IMR-90 (cell line): ENCODE measurements around the gene SRGAP3.

Source experiments
- BHLHE40 ChIP-seq: fragments of 150-350 bp; IDR thresholded peaks from 2 replicates; pipeline ENCODE4 v1.6.1; 2016; ENCODE audit warnings: mild to moderate bottlenecking, low read depth, low read length
- CEBPB ChIP-seq: IDR thresholded peaks from 2 replicates; pipeline ENCODE4 v1.6.1; 2012; ENCODE audit warnings: low read depth, low read length, improper control_type of control experiment
- CHD1 ChIP-seq: IDR thresholded peaks from 2 replicates; pipeline ENCODE4 v1.6.1; 2012; ENCODE audit warnings: low read depth, low read length, improper control_type of control experiment
- CTCF ChIP-seq: conservative IDR thresholded peaks from 2 replicates; pipeline ENCODE4 v1.5.1; 2012; ENCODE audit warnings: mild to moderate bottlenecking, low read depth, low read length, improper control_type of control experiment
- ELK1 ChIP-seq: fragments of 150-350 bp; IDR thresholded peaks from 2 replicates; pipeline ENCODE4 v1.6.1; 2016; ENCODE audit warnings: low read depth, mild to moderate bottlenecking, low read length, moderate library complexity, borderline replicate concordance
- FOS ChIP-seq: fragments of 150-350 bp; IDR thresholded peaks from 2 replicates; pipeline ENCODE4 v1.6.1; 2016; ENCODE audit warnings: low read depth, low read length
- MAFK ChIP-seq: IDR thresholded peaks from 2 replicates; pipeline ENCODE4 v1.6.1; 2012; ENCODE audit warnings: low read depth, low read length, improper control_type of control experiment
- MXI1 ChIP-seq: IDR thresholded peaks from 2 replicates; pipeline ENCODE4 v1.6.1; 2012; ENCODE audit warnings: low read depth, mild to moderate bottlenecking, low read length, moderate library complexity, borderline replicate concordance
- POLR2A ChIP-seq: IDR thresholded peaks from 2 replicates; pipeline ENCODE4 v1.6.1; 2012; ENCODE audit warnings: mild to moderate bottlenecking, low read depth, low read length
- RAD21 ChIP-seq: IDR thresholded peaks from 2 replicates; pipeline ENCODE4 v1.6.1; 2012; ENCODE audit warnings: low read length, improper control_type of control experiment
- RCOR1 ChIP-seq: IDR thresholded peaks from 2 replicates; pipeline ENCODE4 v1.6.1; 2012; ENCODE audit warnings: mild to moderate bottlenecking, low read length, improper control_type of control experiment; ENCODE audit not compliant: insufficient replicate concordance

GRCh38 chr3:9024341-9024740 is 225.1 kb downstream of the SRGAP3 start:
- no peak for TF ChIP-seq POLR2A
- no peak for TF ChIP-seq CEBPB
- no peak for TF ChIP-seq CTCF
- no peak for TF ChIP-seq CHD1
- no peak for TF ChIP-seq BHLHE40
- TF ChIP-seq RAD21 = no peak
- TF ChIP-seq MAFK = no peak
- TF ChIP-seq MXI1 = no peak
- TF ChIP-seq RCOR1 = no peak
- no peak for TF ChIP-seq ELK1
- TF ChIP-seq FOS = no peak
